Endothelial cell of umbilical vein (primary cell): ENCODE results near the gene MOGAT3. TPM values are rescaled to one million over a fixed set of nuclear protein-coding genes. Genes with fewer than 3 reads are reported as not detected.

Experiments
- BruUV-seq: library from RNA; stranded (reverse); fragments of 400-500 nt; replicated peaks from 2 replicates; lab custom pipeline; 2021; lab: Mats Ljungman, UMichigan
- CTCF ChIA-PET: fragments of 300-600, 350-600 bp; sonication (Branson Sonifier 250); formaldehyde crosslinking; loops from one replicate; lab custom pipeline; 2021; ENCODE audit warnings: antibody characterized with exemption, inconsistent platforms; lab: Charles Lee
- POLR2A ChIA-PET: fragments of 300-600, 350-600 bp; sonication (Branson Sonifier 250); formaldehyde crosslinking; loops from one replicate; lab custom pipeline; 2021; ENCODE audit warnings: antibody characterized with exemption, inconsistent platforms; lab: Charles Lee
- DNase-seq: peaks from one replicate; pipeline ENCODE4 v3.0.0-alpha.2; 2011; ENCODE audit warnings: low read depth, low spot score
- FAIRE-seq: peaks from 2 replicates; lab custom pipeline; 2011; peaks lifted over from hg19 to GRCh38; lab: Jason Lieb, UNC
- H2AFZ ChIP-seq: 2 replicates; pipeline ENCODE4 v1.6.0; 2012; ENCODE audit warnings: low read depth, low read length, control low read depth, inconsistent platforms
- H3K27ac ChIP-seq: 2 replicates; pipeline ENCODE4 v1.5.1; 2011; ENCODE audit warnings: low read depth, mild to moderate bottlenecking, control low read depth, low read length, moderate library complexity; ENCODE audit not compliant: insufficient read depth
- H3K27me3 ChIP-seq, 2 experiments: 2 replicates each; pipeline versions ENCODE4 v1.6.0 to v1.6.1; 2011; ENCODE audit warnings: low read length in 2 of 2, mixed read lengths in 1 of 2; ENCODE audit not compliant: control insufficient read depth in 2 of 2, insufficient read depth in 2 of 2
- H3K36me3 ChIP-seq, 2 experiments: 2 replicates in 1 of 2; 3 replicates in 1 of 2; pipeline ENCODE4 v1.5.1; 2011; ENCODE audit warnings: low read length in 2 of 2, mild to moderate bottlenecking in 1 of 2, moderate library complexity in 1 of 2; ENCODE audit not compliant: control insufficient read depth in 2 of 2, insufficient read depth in 2 of 2; ENCODE audit errors: extremely low read depth in 1 of 2
- H3K4me1 ChIP-seq: 3 replicates; pipeline ENCODE4 v1.5.1; 2011; ENCODE audit warnings: mild to moderate bottlenecking, low read length; ENCODE audit not compliant: control insufficient read depth, insufficient read depth; ENCODE audit errors: extremely low read depth
- H3K4me2 ChIP-seq: 2 replicates; pipeline ENCODE4 v1.6.1; 2011; ENCODE audit warnings: low read length, control low read depth, mixed read lengths; ENCODE audit not compliant: insufficient read depth
- H3K4me3 ChIP-seq, 3 experiments: fragments of 200-600 bp in 1 of 3; sonication (generic), shearing (Covaris generic) in 1 of 3; replicated peaks in 1 of 3; 2 replicates each; pipeline ENCODE4 v1.5.1; 2011 to 2016; ENCODE audit warnings: control low read depth in 3 of 3, low read length in 3 of 3, mild to moderate bottlenecking in 2 of 3, inconsistent platforms in 1 of 3, low read depth in 1 of 3, moderate library complexity in 1 of 3; ENCODE audit not compliant: insufficient read depth in 1 of 3
- H3K79me2 ChIP-seq: 2 replicates; pipeline ENCODE4 v1.6.0; 2012; ENCODE audit warnings: low read length, inconsistent platforms; ENCODE audit not compliant: control insufficient read depth, insufficient read depth
- H3K9ac ChIP-seq: replicated peaks from 2 replicates; pipeline ENCODE3; 2011; ENCODE audit warnings: low read length, control low read depth; ENCODE audit not compliant: insufficient read depth; ENCODE audit errors: extremely low read depth
- H3K9me1 ChIP-seq: replicated peaks from 3 replicates; pipeline ENCODE4 v1.6.0; 2011; ENCODE audit warnings: mild to moderate bottlenecking, low read length; ENCODE audit not compliant: control insufficient read depth, insufficient read depth; ENCODE audit errors: extremely low read depth
- H3K9me3 ChIP-seq: replicated peaks from 2 replicates; pipeline ENCODE4 v1.5.1; 2012; ENCODE audit warnings: low read length, inconsistent platforms; ENCODE audit not compliant: control insufficient read depth, insufficient read depth
- H4K20me1 ChIP-seq: replicated peaks from 2 replicates; pipeline ENCODE3; 2011; ENCODE audit warnings: mild to moderate bottlenecking, low read length; ENCODE audit not compliant: control insufficient read depth, insufficient read depth; ENCODE audit errors: extremely low read depth
- CTCF ChIP-seq, 2 donors: IDR thresholded peaks; 1 replicate in 1 of 2; 2 replicates in 1 of 2; pipeline ENCODE4 v1.5.1; 2011; ENCODE audit warnings: low read length in 2 of 2, mild to moderate bottlenecking in 2 of 2, moderate library complexity in 2 of 2, control low read depth in 1 of 2, inconsistent platforms in 1 of 2, low read depth in 1 of 2; ENCODE audit not compliant: insufficient read depth in 1 of 2; ENCODE audit errors: extremely low read depth in 1 of 2
- FOS ChIP-seq: IDR thresholded peaks from 2 replicates; pipeline ENCODE4 v1.6.1; 2011; ENCODE audit warnings: mild to moderate bottlenecking, low read length, moderate library complexity, borderline replicate concordance; ENCODE audit not compliant: insufficient read depth
- JUN ChIP-seq: IDR thresholded peaks from 2 replicates; pipeline ENCODE4 v1.6.1; 2011; ENCODE audit warnings: borderline replicate concordance, low read depth; ENCODE audit not compliant: insufficient read length, insufficient read depth
- MAX ChIP-seq: IDR thresholded peaks from 2 replicates; pipeline ENCODE4 v1.6.1; 2011; ENCODE audit not compliant: insufficient read depth, insufficient read length
- MYC ChIP-seq: IDR thresholded peaks from one replicate; pipeline ENCODE4 v1.6.1; 2011; ENCODE audit warnings: mild to moderate bottlenecking, low read depth, low read length
- POLR2A ChIP-seq: IDR thresholded peaks from 2 replicates; pipeline ENCODE4 v1.6.1; 2012; ENCODE audit warnings: low read depth, mild to moderate bottlenecking, control low read depth, low read length
- POLR2AphosphoS5 ChIP-seq: IDR thresholded peaks from 2 replicates; pipeline ENCODE4 v1.6.1; 2012; ENCODE audit warnings: low read depth, mild to moderate bottlenecking, control low read depth, low read length, moderate library complexity; ENCODE audit not compliant: insufficient read depth
- dilution Hi-C: fragments of 300-500 bp; cut with MboI; formaldehyde crosslinking; loops from one replicate; pipeline ENCODE4 v1.15.0; 2019; ENCODE audit warnings: low sequenced_read_pairs; ENCODE audit not compliant: extremely low pct_ligation_motif_present
- intact Hi-C: fragments of 100-400 bp; cut with micrococcal nuclease; formaldehyde crosslinking; loops from one replicate; pipeline ENCODE4 v1.10.0; 2022
- polyA plus RNA-seq, 4 experiments: library from polyadenylated mRNA; depleted of rRNA in 3 of 4; stranded (reverse) in 3 of 4; unstranded in 1 of 4; fragments of >200 nt; gene quantifications; 2 replicates each; pipeline versions ENCODE4 v1.2.1 to v1.2.3, GENCODE V29; 2011 to 2012; ENCODE audit warnings: missing spikeins in 1 of 4
- total RNA-seq: library from RNA; stranded (reverse); gene quantifications from 2 replicates; pipeline ENCODE4 v1.2.3, GENCODE V29; 2021

The MOGAT3 gene
- total and polyA plus RNA-seq, 2 donors (not counting 3 experiments of a cell fraction or from before 2014, with no cell fraction given) = not detected

GRCh38 chr7:101162551-101163278 lies 38.1 kb downstream of the MOGAT3 start:
- intact Hi-C loops = loop anchor here (10.0 kb wide), 1 partner anchor 268 kb away; the partner anchor contains the start of gene ACHE
- ChIA-PET CTCF (interaction anchor here (1.2 to 1.7 kb wide), 2 partner anchors 19 to 120 kb away, joined by 3 to 16 read pairs; no protein-coding TSS in a partner anchor), POLR2A (interaction anchor here (0.6 to 1.0 kb wide), 2 partner anchors 36 to 84 kb away, joined by 3 read pairs; partner anchors contain the start of gene SERPINE1)
- BruUV-seq = no TSS peak
- Histone ChIP-seq H3K4me1 (peaks cover 16% of the 10 kb centered on the region), H3K4me2 (peak overlapping the region; percentile 7), H3K4me3 (peak overlapping the region in 1 of 3 experiments; percentile 14), H3K9me3 (no peaks in the 10 kb centered on the region), H4K20me1 (no peaks in the 10 kb centered on the region), H3K27ac (no peak overlapping the region), H3K9ac (no peak overlapping the region), H3K27me3 (peaks cover 30 to 38% of the 10 kb centered on the region in 2 experiments), H3K79me2 (no peaks in the 10 kb centered on the region), H3K9me1 (no peaks in the 10 kb centered on the region), H3K36me3 (peaks cover 3 to 9% of the 10 kb centered on the region in 2 experiments), H2AFZ (no peak overlapping the region)
- FAIRE-seq (no peak), DNase-seq (no peak)
- dilution Hi-C loops = no loop called here
- TF ChIP-seq JUN (no peak), MAX (peak; percentile 44), POLR2A (peak; percentile 12), MYC (no peak), FOS (no peak), CTCF (IDR thresholded peaks at IDR 0.05; ENCODE audit: extremely low read depth in 1 of 2, insufficient read depth in 1 of 2, low read depth in 1 of 2, low read length in 2 of 2) (peak in 1 of 2 donors; percentile 2), POLR2AphosphoS5 (peak; percentile 40)
